ENCODE data around the gene ADAMTS7. TPM values are rescaled to one million over a fixed set of nuclear protein-coding genes. Genes with fewer than 3 reads are reported as not detected.
"Not testable (repeated sequence)": the region's sequence is repeated elsewhere in the genome, so short reads cannot be mapped to it uniquely, and the experiment has no call there.

Gene ADAMTS7
- total and polyA plus RNA-seq, 2 of the 4 experiments (the other 2 are of a cell fraction), result 1.4 to 12.6 TPM

DNA sequence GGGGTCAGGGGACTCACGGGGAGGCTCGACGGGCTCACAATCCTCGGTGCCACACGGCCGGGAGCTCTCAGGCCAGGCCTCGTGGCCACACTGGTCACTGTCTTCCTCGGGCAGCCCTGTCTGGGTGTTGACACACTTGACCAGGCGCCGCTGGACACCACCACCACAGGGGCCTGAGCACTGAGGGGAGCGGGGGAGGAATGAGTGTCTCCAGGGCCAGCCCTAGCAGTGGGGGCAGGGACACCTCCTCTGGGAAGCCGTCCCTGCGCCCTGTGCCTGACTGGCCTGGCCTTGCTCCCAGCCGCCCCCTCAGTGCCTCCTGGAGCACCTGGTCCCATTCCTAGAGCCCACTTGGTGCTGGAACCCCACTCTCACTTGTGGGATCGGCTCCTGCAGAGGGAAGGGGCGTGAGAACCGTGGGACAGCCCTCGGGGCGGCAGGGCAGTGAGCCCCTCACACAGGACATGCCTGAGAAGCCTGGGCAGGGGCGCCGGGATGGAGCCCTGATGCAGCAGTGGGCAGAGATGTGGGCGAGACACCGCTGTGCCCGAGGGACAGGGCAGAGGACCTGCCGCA lies 48.8 kb downstream of the ADAMTS7 start:
- H2BK120ac ChIP-seq (ENCODE audit: low read depth, low read length); H3K18ac ChIP-seq (ENCODE audit: low read depth, low read length); ATAC-seq (ENCODE audit: low read depth); H2BK5ac ChIP-seq (ENCODE audit: low read depth, low read length, poor library complexity, severe bottlenecking); H4K8ac ChIP-seq (ENCODE audit: low read depth in 2 of 2, low read length in 2 of 2); CTCF ChIA-PET; H2BK20ac ChIP-seq (ENCODE audit: low read depth, low read length); H2AK5ac ChIP-seq (ENCODE audit: low read depth, low read length); H3K36me3 ChIP-seq (ENCODE audit: control insufficient read depth, insufficient read depth, low read length); BruUV-seq (replicated peaks); DNase-seq; in situ Hi-C loops (cut with MboI; ENCODE audit: low sequenced_read_pairs); H2AFZ ChIP-seq (replicated peaks; ENCODE audit: low read length, poor library complexity); H3K4me2 ChIP-seq (ENCODE audit: low read depth, low read length); H3K14ac ChIP-seq (replicated peaks; ENCODE audit: low read depth, low read length); H3K9me1 ChIP-seq (ENCODE audit: insufficient read depth, low read length); dilution Hi-C loops (cut with HindIII; ENCODE audit: low sequenced_read_pairs, unreplicated experiment); H3K4me3 ChIP-seq (ENCODE audit: insufficient read depth, low read depth, low read length); H3K27ac ChIP-seq (ENCODE audit: insufficient read depth, low read length); H3K4me1 ChIP-seq (ENCODE audit: control insufficient read depth, insufficient read depth, low read length); H4K5ac ChIP-seq (ENCODE audit: low read depth, low read length); POLR2A ChIA-PET (ENCODE audit: unreplicated experiment); H3K79me1 ChIP-seq (ENCODE audit: low read depth in 1 of 2, low read length in 2 of 2); H2BK15ac ChIP-seq (ENCODE audit: low read depth, low read length); H3K9ac ChIP-seq (ENCODE audit: low read depth, low read length); H3K9me3 ChIP-seq (ENCODE audit: control insufficient read depth, insufficient read depth, low read length); H4K20me1 ChIP-seq (ENCODE audit: insufficient read depth, low read length); H3K56ac ChIP-seq (ENCODE audit: extremely low read depth, insufficient read depth, low read length); H4K91ac ChIP-seq (ENCODE audit: insufficient read depth, low read depth, low read length); H2AK9ac ChIP-seq (replicated peaks; ENCODE audit: low read depth, low read length, poor library complexity); intact Hi-C loops (cut with micrococcal nuclease); H3K27me3 ChIP-seq (ENCODE audit: control insufficient read depth, insufficient read depth, low read length); H3K4ac ChIP-seq (ENCODE audit: low read depth, low read length); H3K23ac ChIP-seq (ENCODE audit: low read depth, low read length): not testable (repeated sequence)
- WGBS, 2 experiments (ENCODE audit: extremely low coverage in 2 of 2, insufficient read length in 1 of 2), result 93% methylated on average over 9 of the region's 25 CpGs; no CpG with 5 or more reads in 1 of the 2 experiments

All from IMR-90 (cell line).